ENCODE results near the gene PAM. TPM values are rescaled to one million over a fixed set of nuclear protein-coding genes. Genes with fewer than 3 reads are reported as not detected.

Gene PAM
- polyA plus RNA-seq, 1 donor from 2014 or later: 363 TPM

GRCh38 chr5:103033696-103034095, 278.6 kb downstream of the PAM start:
- Histone ChIP-seq H3K27me3 (ENCODE audit: insufficient read depth, low read depth, low read length) (no peaks in the 10 kb centered on the region), H2AFZ (ENCODE audit: low read depth, low read length) (no peak overlapping the region), H3K4me3 (ENCODE audit: low read length) (no peak overlapping the region), H3K9me2 (ENCODE audit: insufficient read depth, low read length) (no peaks in the 10 kb centered on the region), H3K79me2 (replicated peaks; ENCODE audit: insufficient read depth, low read length) (no peaks in the 10 kb centered on the region), H3K9ac (ENCODE audit: low read length) (no peak overlapping the region), H4K20me1 (ENCODE audit: insufficient read depth) (no peaks in the 10 kb centered on the region), H3K4me2 (ENCODE audit: low read length) (no peak overlapping the region), H3K36me3 (ENCODE audit: insufficient read depth, low read length) (peaks cover 8% of the 10 kb centered on the region), H3K9me3 (ENCODE audit: low read length) (no peaks in the 10 kb centered on the region), H3F3A (ENCODE audit: insufficient read depth, low read length, poor library complexity, severe bottlenecking) (no peaks in the 10 kb centered on the region), H3K27ac (ENCODE audit: low read length) (no peak overlapping the region)
- TF ChIP-seq POLR2AphosphoS5 (IDR thresholded peaks at IDR 0.05) (no peak), MXI1 (conservative IDR thresholded peaks at IDR 0.05; ENCODE audit: poor library complexity, severe bottlenecking) (no peak)

- no peaks in the 10 kb centered on the region for H3K27me3 ChIP-seq (ENCODE audit: insufficient read depth, low read depth, low read length)
- no peaks in the 10 kb centered on the region for H4K20me1 ChIP-seq (ENCODE audit: insufficient read depth)
- H3K27ac ChIP-seq (ENCODE audit: low read length): no peak overlapping the region
- no peaks in the 10 kb centered on the region for H3K9me3 ChIP-seq (ENCODE audit: low read length)
- no peak overlapping the region for H2AFZ ChIP-seq (ENCODE audit: low read depth, low read length)
- TF ChIP-seq MXI1 (conservative IDR thresholded peaks at IDR 0.05; ENCODE audit: poor library complexity, severe bottlenecking): no peak
- TF ChIP-seq EZH2 (IDR thresholded peaks at IDR 0.05; ENCODE audit: borderline replicate concordance, insufficient read depth, low read length, poor library complexity, severe bottlenecking): no peak
- TF ChIP-seq SMC3 (conservative IDR thresholded peaks at IDR 0.05; ENCODE audit: poor library complexity): no peak
- no peak for TF ChIP-seq TAF1 (IDR thresholded peaks at IDR 0.05; ENCODE audit: low read depth)
- no peak for TF ChIP-seq REST (IDR thresholded peaks at IDR 0.05; ENCODE audit: borderline replicate concordance)
- TF ChIP-seq POLR2AphosphoS5 (IDR thresholded peaks at IDR 0.05): no peak
- no peak for TF ChIP-seq CTCF (IDR thresholded peaks at IDR 0.05; ENCODE audit: poor library complexity, severe bottlenecking)
- TF ChIP-seq EP300 (conservative IDR thresholded peaks at IDR 0.05; ENCODE audit: poor library complexity, severe bottlenecking): no peak
- no peak for TF ChIP-seq RAD21 (conservative IDR thresholded peaks at IDR 0.05)
- H3K79me2 ChIP-seq (replicated peaks; ENCODE audit: insufficient read depth, low read length): no peaks in the 10 kb centered on the region
- H3K4me3 ChIP-seq (ENCODE audit: low read length): no peak overlapping the region
- peaks cover 8% of the 10 kb centered on the region for H3K36me3 ChIP-seq (ENCODE audit: insufficient read depth, low read length)
- no peak overlapping the region for H3K4me2 ChIP-seq (ENCODE audit: low read length)
- no peak overlapping the region for H3K9ac ChIP-seq (ENCODE audit: low read length)
- H3F3A ChIP-seq (ENCODE audit: insufficient read depth, low read length, poor library complexity, severe bottlenecking): no peaks in the 10 kb centered on the region
- H3K9me2 ChIP-seq (ENCODE audit: insufficient read depth, low read length): no peaks in the 10 kb centered on the region
Observed at GRCh38 chr5:103034662-103035392, 279.7 kb downstream of the PAM start.

Measured in neural cell (in vitro differentiated cells).